ENCODE measurements around the gene STARD9. TPM values are rescaled to one million over a fixed set of nuclear protein-coding genes. Genes with fewer than 3 reads are reported as not detected.
A peak's percentile ranks its signal among the peaks of the same experiment; 100 is the strongest.

Gene STARD9
- total and polyA plus RNA-seq, 9 of the 15 experiments (the other 6 are each of a cell fraction or from before 2014, with no cell fraction given) = 0.45 to 6.0 (median 3.6) TPM

DNA sequence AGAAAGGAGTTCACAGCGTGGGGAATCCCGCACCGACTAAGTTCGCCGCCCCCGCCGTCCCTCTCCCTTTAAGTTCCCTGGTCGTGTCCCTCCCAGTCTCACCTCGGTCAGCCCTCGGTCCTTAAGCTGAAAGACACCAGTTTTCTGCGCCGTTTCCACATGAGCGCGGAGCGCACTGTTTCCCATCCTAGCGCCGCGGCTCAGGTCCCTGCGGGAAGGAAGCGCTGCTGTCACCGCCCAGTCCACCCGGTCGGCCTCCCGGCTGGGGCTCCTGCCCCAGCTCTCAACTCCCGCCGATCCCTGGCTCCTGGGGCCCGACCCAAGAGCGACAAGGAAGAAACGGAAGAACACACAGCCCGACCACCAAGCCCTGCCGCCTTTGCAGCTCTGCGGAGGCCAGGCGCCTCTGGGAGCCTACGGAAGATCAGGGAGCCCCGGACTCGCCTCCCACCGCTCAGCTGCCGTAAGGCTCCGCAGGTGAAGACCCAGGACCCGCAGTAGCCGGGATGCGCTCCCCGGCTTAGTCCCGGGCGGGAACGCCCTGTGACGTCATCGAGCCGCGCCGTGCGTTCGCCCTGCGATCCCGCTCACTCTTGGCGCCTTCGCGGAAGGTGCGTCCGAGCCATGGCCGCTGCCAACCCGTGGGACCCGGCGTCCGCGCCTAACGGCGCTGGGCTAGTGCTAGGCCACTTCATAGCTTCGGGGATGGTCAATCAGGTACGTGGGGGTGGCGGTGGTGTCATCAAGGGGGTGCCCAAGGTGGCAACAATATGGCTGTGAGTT, 27.0 kb upstream of the STARD9 start, which contains the start of the genes HAUS2 and LRRC57 (continued):
- TF ChIP-seq, protein P1, sequence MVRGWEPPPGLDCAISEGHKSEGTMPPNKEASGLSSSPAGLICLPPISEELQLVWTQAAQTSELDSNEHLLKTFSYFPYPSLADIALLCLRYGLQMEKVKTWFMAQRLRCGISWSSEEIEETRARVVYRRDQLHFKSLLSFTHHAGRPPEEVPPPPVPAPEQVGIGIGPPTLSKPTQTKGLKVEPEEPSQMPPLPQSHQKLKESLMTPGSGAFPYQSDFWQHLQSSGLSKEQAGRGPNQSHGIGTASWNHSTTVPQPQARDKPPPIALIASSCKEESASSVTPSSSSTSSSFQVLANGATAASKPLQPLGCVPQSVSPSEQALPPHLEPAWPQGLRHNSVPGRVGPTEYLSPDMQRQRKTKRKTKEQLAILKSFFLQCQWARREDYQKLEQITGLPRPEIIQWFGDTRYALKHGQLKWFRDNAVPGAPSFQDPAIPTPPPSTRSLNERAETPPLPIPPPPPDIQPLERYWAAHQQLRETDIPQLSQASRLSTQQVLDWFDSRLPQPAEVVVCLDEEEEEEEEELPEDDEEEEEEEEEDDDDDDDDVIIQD (CRISPR knock-in tag; IDR thresholded peaks at IDR 0.05) = no peak
- TF ChIP-seq, protein P2, sequence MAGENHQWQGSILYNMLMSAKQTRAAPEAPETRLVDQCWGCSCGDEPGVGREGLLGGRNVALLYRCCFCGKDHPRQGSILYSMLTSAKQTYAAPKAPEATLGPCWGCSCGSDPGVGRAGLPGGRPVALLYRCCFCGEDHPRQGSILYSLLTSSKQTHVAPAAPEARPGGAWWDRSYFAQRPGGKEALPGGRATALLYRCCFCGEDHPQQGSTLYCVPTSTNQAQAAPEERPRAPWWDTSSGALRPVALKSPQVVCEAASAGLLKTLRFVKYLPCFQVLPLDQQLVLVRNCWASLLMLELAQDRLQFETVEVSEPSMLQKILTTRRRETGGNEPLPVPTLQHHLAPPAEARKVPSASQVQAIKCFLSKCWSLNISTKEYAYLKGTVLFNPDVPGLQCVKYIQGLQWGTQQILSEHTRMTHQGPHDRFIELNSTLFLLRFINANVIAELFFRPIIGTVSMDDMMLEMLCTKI (IDR thresholded peaks at IDR 0.05; ENCODE audit: partially characterized antibody) = no peak
- TF ChIP-seq, protein P3, sequence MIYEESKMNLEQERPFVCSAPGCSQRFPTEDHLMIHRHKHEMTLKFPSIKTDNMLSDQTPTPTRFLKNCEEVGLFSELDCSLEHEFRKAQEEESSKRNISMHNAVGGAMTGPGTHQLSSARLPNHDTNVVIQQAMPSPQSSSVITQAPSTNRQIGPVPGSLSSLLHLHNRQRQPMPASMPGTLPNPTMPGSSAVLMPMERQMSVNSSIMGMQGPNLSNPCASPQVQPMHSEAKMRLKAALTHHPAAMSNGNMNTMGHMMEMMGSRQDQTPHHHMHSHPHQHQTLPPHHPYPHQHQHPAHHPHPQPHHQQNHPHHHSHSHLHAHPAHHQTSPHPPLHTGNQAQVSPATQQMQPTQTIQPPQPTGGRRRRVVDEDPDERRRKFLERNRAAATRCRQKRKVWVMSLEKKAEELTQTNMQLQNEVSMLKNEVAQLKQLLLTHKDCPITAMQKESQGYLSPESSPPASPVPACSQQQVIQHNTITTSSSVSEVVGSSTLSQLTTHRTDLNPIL (CRISPR knock-in tag; IDR thresholded peaks at IDR 0.05) = no peak
- TF ChIP-seq ESRRA (IDR thresholded peaks at IDR 0.05; ENCODE audit: borderline replicate concordance, low read depth) (0 out of 2 replicates have a peak, but pooled peaks have one; percentile 11), RFX1 (IDR thresholded peaks at IDR 0.05) (no peak), RB1 (IDR thresholded peaks at IDR 0.05; ENCODE audit: low read depth) (peak; percentile 97), ZNF584 (CRISPR knock-in tag; IDR thresholded peaks at IDR 0.05; ENCODE audit: low read depth) (no peak), SMAD1 (IDR thresholded peaks at IDR 0.05; ENCODE audit: low read depth, low read length, partially characterized antibody) (no peak), EGR1 (conservative IDR thresholded peaks at IDR 0.05) (peak; percentile 81), CHD2 (IDR thresholded peaks at IDR 0.05; ENCODE audit: low read depth, low read length) (0 out of 2 replicates have a peak, but pooled peaks have one; percentile 22), E2F3 (CRISPR knock-in tag; IDR thresholded peaks at IDR 0.05) (peak; percentile 94), ZNF324 (CRISPR knock-in tag; IDR thresholded peaks at IDR 0.05) (no peak), ZNF766 (CRISPR knock-in tag; conservative IDR thresholded peaks at IDR 0.05) (no peak), NCOR1 (IDR thresholded peaks at IDR 0.05) (0 out of 2 replicates have a peak, but pooled peaks have one; percentile 6), XRCC4 (IDR thresholded peaks at IDR 0.05; ENCODE audit: extremely low read depth, insufficient read depth, insufficient read length) (no peak), TEAD2 (tag; IDR thresholded peaks at IDR 0.05) (no peak), SMARCA4 (IDR thresholded peaks at IDR 0.05) (no peak), GATAD2B (IDR thresholded peaks at IDR 0.05; ENCODE audit: borderline replicate concordance) (no peak)
- TF ChIP-seq, protein P4, sequence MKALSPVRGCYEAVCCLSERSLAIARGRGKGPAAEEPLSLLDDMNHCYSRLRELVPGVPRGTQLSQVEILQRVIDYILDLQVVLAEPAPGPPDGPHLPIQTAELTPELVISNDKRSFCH (CRISPR knock-in tag; IDR thresholded peaks at IDR 0.05) = no peak
- TF ChIP-seq, protein P4 (tag; IDR thresholded peaks at IDR 0.05) = 0 out of 2 replicates have a peak, but pooled peaks have one; percentile 61
- TF ChIP-seq, protein P5, sequence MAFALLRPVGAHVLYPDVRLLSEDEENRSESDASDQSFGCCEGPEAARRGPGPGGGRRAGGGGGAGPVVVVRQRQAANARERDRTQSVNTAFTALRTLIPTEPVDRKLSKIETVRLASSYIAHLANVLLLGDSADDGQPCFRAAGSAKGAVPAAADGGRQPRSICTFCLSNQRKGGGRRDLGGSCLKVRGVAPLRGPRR (CRISPR knock-in tag; IDR thresholded peaks at IDR 0.05) = no peak
- TF ChIP-seq, protein P6, sequence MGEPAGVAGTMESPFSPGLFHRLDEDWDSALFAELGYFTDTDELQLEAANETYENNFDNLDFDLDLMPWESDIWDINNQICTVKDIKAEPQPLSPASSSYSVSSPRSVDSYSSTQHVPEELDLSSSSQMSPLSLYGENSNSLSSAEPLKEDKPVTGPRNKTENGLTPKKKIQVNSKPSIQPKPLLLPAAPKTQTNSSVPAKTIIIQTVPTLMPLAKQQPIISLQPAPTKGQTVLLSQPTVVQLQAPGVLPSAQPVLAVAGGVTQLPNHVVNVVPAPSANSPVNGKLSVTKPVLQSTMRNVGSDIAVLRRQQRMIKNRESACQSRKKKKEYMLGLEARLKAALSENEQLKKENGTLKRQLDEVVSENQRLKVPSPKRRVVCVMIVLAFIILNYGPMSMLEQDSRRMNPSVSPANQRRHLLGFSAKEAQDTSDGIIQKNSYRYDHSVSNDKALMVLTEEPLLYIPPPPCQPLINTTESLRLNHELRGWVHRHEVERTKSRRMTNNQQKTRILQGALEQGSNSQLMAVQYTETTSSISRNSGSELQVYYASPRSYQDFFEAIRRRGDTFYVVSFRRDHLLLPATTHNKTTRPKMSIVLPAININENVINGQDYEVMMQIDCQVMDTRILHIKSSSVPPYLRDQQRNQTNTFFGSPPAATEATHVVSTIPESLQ (CRISPR knock-in tag; IDR thresholded peaks at IDR 0.05) = peak; percentile 22
